NCI-H524 treated with DMSO at 0.1 percent for 48 hours (cell line): Measurements from ENCODE around the gene BSG.
"Not testable (repeated sequence)": the region's sequence is repeated elsewhere in the genome, so short reads cannot be mapped to it uniquely, and the experiment has no call there.

ENCODE experiments used
- DNase-seq: peaks from one replicate; lab custom pipeline; 2025; lab: John Stamatoyannopoulos, UW

Gene BSG

GRCh38 chr19:588093-588740 lies 15.8 kb downstream of the BSG start:
- DNase-seq, result peak; percentile 35

- no peak for DNase-seq
Measured at GRCh38 chr19:588741-589692, 16.6 kb downstream of the BSG start.

DNA sequence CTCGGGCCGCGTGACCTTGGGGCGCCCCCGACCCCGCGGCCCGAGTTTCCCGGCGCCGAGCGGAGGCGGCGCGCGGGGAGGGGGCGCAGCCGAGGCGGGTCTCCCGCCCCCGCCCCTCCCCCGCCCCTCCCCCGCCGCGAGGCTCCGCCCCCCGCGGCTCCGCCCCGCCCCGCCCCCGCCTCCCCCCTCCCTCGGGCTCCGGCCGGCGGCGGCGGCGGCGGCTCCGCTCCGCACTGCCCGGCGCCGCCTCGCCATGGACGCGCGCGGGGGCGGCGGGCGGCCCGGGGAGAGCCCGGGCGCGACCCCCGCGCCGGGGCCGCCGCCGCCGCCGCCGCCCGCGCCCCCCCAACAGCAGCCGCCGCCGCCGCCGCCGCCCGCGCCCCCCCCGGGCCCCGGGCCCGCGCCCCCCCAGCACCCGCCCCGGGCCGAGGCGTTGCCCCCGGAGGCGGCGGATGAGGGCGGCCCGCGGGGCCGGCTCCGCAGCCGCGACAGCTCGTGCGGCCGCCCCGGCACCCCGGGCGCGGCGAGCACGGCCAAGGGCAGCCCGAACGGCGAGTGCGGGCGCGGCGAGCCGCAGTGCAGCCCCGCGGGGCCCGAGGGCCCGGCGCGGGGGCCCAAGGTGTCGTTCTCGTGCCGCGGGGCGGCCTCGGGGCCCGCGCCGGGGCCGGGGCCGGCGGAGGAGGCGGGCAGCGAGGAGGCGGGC lies 17.4 kb downstream of the BSG start, which contains the start of gene HCN2:
Gene HCN2, plus strand, starts transcription at position 189 of the 703 bp plus-strand sequence. Its CDS starts 65 bp downstream, at position 254.
- no peak for DNase-seq

DNA sequence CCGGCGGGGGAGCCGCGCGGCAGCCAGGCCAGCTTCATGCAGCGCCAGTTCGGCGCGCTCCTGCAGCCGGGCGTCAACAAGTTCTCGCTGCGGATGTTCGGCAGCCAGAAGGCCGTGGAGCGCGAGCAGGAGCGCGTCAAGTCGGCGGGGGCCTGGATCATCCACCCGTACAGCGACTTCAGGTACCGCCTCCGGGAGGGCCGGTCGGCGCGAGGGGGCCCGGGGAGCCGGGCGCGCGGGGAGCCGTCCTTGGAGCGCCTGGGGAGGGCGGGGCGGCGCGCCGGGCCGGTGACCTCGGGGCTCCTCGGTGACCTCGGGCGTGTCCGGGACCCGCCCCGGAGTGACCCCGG lies 18.0 kb downstream of the BSG start:
- DNase-seq, result no peak

DNA sequence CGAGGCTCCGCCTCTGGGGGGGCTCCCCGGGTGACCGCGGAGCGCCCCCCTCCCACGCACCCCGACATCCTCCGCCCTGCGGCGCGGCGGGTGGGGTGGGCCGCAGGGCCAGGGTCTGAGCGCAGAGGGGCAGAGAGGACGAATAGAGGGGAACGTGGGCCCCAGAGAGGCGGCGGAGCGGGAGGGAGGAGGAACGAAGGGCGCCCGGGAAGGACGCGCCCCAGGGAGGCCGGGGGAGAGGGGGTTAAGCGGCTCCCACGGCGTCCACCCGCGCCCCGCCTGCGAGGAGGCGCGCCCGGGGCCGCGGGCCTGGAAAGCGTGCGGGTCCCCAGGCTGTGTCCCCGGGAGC lies 18.3 kb downstream of the BSG start:
- DNase-seq, result no peak

GRCh38 chr19:591099-591958 lies 18.9 kb downstream of the BSG start:
- no peak for DNase-seq

GRCh38 chr19:592101-592500 lies 19.7 kb downstream of the BSG start:
- no peak for DNase-seq

DNA sequence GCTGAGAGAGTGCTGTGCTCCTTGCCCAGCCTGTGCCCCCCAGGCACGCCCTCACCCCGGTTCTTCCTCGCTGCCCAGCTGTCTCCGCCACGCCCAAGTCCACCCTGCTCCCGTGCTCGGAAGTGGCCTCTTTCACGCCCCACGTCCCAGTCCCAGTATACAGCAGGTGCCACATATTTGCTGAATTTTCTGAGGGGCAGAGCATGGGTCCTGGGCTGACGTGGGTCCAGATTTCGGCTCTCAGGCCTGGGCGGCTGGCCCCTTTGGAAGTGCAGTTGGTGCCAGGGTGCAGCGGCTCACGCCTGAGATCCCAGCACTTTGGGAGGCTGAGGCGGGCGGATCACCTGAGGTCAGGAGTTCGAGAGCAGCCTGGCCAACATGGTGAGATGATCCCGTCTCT lies 20.7 kb downstream of the BSG start:
- no peak for DNase-seq

DNA sequence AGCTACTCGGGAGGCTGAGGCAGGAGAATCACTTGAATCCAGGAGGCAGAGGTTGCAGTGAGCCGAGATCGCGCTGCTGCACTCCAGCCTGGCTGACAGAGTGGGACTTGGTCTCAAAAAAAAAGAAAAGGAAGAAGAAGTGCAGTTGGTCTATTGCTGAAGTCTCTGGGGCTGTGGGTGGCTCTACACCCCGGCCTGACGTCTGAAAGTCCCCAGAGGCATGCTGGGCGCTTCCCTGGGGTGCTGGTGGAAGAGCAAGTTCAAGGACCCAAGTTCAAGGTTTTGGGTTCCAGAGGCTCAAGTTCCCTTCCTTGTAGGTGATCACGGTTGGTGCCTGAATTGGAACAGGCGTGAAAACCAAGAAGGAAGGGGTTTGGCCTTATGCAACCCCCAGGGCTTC lies 21.1 kb downstream of the BSG start:
- DNase-seq, result no peak

- DNase-seq, result no peak
Measured at GRCh38 chr19:594265-594870, 22.0 kb downstream of the BSG start.

DNA sequence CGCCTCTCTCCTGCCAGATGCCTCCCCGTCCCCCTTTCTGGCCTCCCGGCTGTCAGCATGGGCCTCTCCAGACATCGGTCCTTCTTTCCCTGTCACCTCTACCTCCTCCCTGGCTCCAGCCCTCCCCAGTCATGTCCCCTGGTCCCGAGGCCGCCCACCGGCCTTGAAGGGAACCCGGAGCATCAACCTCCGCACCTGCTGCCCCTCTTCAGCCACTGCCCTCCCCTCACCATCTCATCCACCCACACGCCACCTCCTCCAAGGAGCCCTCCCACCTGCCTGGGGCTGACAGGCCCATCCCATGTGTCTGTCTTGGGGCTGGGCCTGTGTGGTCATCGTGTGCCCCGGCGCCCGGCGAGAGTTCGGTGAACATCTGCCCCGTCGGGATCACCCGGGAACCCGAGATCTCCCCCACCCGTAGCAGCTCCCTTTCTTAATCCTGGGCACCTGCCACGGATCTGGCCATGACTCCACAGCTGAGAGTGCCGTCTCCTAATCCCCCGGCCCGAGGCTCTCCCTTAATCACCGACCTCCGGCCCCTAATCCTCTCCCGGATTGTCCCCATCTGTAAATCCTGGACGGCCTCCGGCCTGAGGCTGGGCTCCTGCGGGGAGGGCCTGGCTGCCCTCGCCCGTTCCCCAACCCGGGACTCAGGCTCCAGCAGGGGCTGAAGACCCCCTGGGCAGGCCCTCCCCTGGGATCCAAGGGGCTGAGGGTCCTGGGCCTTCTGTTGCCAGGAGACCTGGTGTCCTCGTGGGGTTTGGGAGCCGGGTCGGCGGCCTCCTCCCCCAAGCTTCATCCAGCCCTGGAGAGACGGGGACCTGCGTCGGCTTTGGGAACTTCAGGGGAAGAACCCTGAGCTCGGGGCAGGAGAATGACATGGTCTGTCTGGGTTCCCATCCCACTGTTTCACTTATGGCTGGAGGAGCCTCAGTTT lies 23.2 kb downstream of the BSG start:
- DNase-seq, result peak; percentile 45

DNA sequence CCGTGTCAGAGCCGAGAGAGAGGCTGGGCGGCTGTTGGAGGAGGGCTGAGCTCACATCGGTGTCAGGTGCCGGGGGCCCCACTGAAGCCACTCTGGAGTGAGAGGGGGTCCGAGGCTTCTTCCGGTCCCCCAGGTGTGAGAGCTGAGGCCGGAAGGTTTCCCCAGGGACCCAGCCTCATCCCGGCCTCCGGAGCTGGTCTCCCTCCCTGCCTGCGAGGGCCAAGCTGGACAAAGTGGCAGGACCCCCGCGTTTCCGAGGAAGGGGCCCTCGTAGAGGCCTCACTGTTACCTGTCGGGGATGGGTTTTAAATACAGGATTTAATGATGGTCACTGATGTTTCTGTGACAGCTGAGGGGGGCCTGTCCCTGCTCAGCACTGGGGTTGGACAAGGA lies 23.9 kb downstream of the BSG start:
- DNase-seq, result no peak

DNA sequence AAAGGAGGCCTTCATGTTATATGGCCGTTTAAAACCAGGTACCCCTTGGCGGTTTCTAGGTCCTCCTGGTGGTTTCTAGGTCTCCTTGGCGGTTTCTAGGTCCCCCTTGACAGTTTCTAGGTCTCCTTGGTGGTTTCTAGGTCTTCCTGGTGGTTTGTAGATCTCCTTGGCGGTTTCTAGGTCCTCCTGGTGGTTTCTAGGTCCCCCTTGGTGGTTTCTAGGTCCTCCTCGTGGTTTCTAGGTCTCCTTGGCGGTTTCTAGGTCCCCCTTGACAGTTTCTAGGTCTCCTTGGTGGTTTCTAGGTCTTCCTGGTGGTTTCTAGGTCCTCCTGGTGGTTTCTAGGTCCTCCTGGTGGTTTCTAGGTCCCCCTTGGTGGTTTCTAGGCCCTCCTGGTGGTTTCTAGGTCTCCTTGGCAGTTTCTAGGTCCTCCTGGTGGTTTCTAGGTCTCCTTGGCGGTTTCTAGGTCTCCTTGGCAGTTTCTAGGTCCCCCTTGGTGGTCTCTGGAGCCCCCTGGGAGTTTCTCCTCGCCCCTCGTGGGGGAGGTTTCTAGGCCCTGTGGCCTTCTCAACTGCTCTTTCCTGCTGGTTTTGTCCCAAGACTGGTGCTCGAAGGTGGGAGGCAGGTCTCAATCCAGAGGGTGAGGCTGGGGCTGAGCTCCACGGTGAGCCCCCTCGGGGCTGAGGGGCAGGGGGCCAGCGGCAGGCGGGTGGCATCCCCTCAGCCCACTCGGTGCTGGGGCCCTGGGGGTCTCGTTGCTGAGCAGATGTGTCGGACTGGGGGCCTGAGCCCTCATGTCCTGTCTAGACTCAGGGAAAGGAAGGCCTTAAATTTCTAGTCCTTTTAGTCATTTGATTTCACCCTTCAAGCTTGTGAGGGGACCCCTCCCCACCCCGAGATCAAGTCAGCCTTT lies 25.3 kb downstream of the BSG start:
- DNase-seq, result no peak

DNA sequence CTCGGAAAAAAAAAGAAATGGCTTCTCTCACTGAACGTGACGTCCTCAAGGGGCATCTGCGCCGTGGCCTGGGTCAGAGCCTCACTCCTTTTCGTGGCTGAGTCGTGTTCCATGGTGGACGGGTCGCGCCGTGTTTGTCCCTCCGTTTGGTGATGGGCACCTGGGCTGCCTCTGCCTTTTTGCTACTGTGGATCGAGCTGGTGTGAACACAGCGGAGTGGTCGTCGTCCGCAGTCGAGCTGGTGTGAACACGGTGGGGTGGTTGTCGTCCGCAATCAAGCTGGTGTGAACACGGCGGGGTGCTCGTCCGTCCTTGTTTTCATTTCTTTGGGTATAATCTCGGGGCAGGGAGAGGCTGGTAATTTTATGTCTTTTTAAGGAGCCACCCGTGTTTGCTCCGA lies 28.9 kb downstream of the BSG start:
- no peak for DNase-seq

DNA sequence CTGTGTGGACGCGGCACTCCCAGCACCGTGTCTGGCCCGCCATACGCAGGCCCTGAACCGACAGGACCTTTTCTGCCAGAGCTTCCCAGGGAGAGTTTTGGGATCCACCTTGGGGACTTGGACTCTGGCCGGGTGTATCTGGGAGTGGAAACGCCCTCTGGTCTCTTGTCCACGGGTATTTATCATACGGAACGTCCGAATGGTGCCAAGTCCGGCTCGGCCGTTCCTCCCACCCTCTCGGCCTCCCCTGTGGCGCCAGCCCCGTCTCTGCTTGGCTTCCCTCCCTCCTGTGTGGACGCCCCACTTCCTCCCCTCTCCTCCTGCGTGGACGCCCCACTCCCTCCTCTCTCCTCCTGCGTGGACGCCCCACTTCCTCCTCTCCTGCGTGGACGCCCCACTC lies 29.4 kb downstream of the BSG start:
- DNase-seq, result no peak

GRCh38 chr19:602391-603301 lies 30.2 kb downstream of the BSG start:
- no peak for DNase-seq

DNA sequence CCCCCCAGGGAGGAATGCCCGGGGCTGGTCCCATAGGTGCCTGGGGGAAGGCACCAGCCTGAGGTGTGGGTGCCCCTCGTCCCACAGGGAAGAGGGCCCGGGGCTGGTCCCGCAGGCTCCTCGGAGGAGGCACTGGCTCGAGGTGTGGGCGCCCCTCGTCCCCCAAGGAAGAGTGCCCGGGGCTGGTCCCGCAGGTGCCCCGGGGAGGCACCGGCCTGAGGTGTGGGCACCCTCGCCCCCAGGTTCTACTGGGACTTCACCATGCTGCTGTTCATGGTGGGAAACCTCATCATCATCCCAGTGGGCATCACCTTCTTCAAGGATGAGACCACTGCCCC lies 30.9 kb downstream of the BSG start:
- DNase-seq, result not testable (repeated sequence)

GRCh38 chr19:603779-604178 lies 31.4 kb downstream of the BSG start:
- DNase-seq, result not testable (repeated sequence)
